HCT116 (cell line): ENCODE results near the gene TEF. TPM values are rescaled to one million over a fixed set of nuclear protein-coding genes. Genes with fewer than 3 reads are reported as not detected.
A peak's percentile ranks its signal among the peaks of the same experiment; 100 is the strongest.

ENCODE experiments used
- ATAC-seq: fragments of 200-7000 bp; cut with Tn5 transposase; 2 replicates; pipeline ENCODE4 v1.9.1; 2020; ENCODE audit warnings: mild to moderate bottlenecking, moderate library complexity
- BruUV-seq: library from RNA; stranded (reverse); fragments of 400-500 nt; replicated peaks from 2 replicates; lab custom pipeline; 2021; lab: Mats Ljungman, UMichigan
- CTCF ChIA-PET: fragments of 300-600 bp; sonication (Branson Sonifier 250); formaldehyde crosslinking; loops from one replicate; lab custom pipeline; 2021; ENCODE audit warnings: antibody characterized with exemption; lab: Charles Lee
- POLR2A ChIA-PET: fragments of 300-600, 350-600 bp; sonication (Branson Sonifier 250); formaldehyde crosslinking; loops from one replicate; lab custom pipeline; 2021; ENCODE audit warnings: antibody characterized with exemption; lab: Charles Lee
- RAD21 ChIA-PET, 2 experiments: fragments of 300-600 bp; sonication (Branson Sonifier 250); formaldehyde crosslinking; loops; one replicate each; lab custom pipeline; 2023; ENCODE audit warnings: low total read pairs in 2 of 2; ENCODE audit not compliant: uncharacterized antibody in 2 of 2, unreplicated experiment in 2 of 2, low non-redundant PET in 1 of 2; lab: Charles Lee
- DNase-seq: peaks from one replicate; pipeline ENCODE4 v3.0.0-alpha.2; 2010; ENCODE audit warnings: low read depth, low spot score
- H2AFZ ChIP-seq: fragments of 200-600 bp; shearing (Covaris generic), sonication (generic); 2 replicates; pipeline ENCODE4 v1.6.1; 2017; ENCODE audit warnings: low read depth, mixed run types, mixed read lengths, antibody characterized with exemption, low read length; ENCODE audit not compliant: poor library complexity, severe bottlenecking
- H3K27ac ChIP-seq: 2 replicates; pipeline ENCODE4 v1.5.1; 2012; ENCODE audit warnings: low read depth, low read length
- H3K27me3 ChIP-seq: fragments of 200-600 bp; sonication (generic); 2 replicates; pipeline ENCODE4 v1.6.1; 2016; ENCODE audit warnings: mixed run types, low read length, mixed read lengths; ENCODE audit not compliant: insufficient read depth
- H3K36me3 ChIP-seq, 2 experiments: fragments of 200-500 bp in 1 of 2; fragments of 200-600 bp in 1 of 2; sonication (Bioruptor generic) in 1 of 2; sonication (generic) in 1 of 2; 2 replicates each; pipeline versions ENCODE4 v1.5.1 to v1.6.1; 2014 to 2016; ENCODE audit warnings: low read length in 2 of 2, inconsistent platforms in 1 of 2, mixed read lengths in 1 of 2, mixed run types in 1 of 2; ENCODE audit not compliant: insufficient read depth in 2 of 2, control insufficient read depth in 1 of 2
- H3K4me1 ChIP-seq, 2 experiments: fragments of 200-600 bp in 1 of 2; sonication (generic) in 1 of 2; 2 replicates each; pipeline versions ENCODE4 v1.5.1 to v1.6.1; 2012 to 2017; ENCODE audit warnings: low read length in 2 of 2, inconsistent platforms in 1 of 2, mild to moderate bottlenecking in 1 of 2, mixed read lengths in 1 of 2, mixed run types in 1 of 2, moderate library complexity in 1 of 2; ENCODE audit not compliant: insufficient read depth in 2 of 2, control insufficient read depth in 1 of 2
- H3K4me2 ChIP-seq: fragments of 200-600 bp; sonication (generic); 2 replicates; pipeline ENCODE4 v1.6.1; 2017; ENCODE audit warnings: mixed run types, low read length, mixed read lengths
- H3K4me3 ChIP-seq, 2 experiments: fragments of 200-600 bp in 1 of 2; sonication (generic) in 1 of 2; replicated peaks in 1 of 2; 2 replicates each; pipeline ENCODE4 v1.5.1; 2011 to 2016; ENCODE audit warnings: low read length in 2 of 2, control low read depth in 1 of 2, low read depth in 1 of 2, mild to moderate bottlenecking in 1 of 2, mixed read lengths in 1 of 2, mixed run types in 1 of 2
- H3K79me2 ChIP-seq: fragments of 200-600 bp; sonication (generic); 2 replicates; pipeline ENCODE4 v1.6.1; 2017; ENCODE audit warnings: mild to moderate bottlenecking, mixed run types, low read length, moderate library complexity, mixed read lengths; ENCODE audit not compliant: insufficient read depth
- H3K9ac ChIP-seq: fragments of 200-600 bp; sonication (generic); 2 replicates; pipeline ENCODE4 v1.6.1; 2016; ENCODE audit warnings: low read length, mixed read lengths
- H3K9me2 ChIP-seq: fragments of 200-600 bp; sonication (generic), shearing (Covaris generic); 2 replicates; pipeline ENCODE4 v1.6.1; 2017; ENCODE audit warnings: mixed run types, mild to moderate bottlenecking, moderate library complexity; ENCODE audit not compliant: insufficient read depth
- H3K9me3 ChIP-seq, 2 experiments: fragments of 200-500 bp in 1 of 2; fragments of 200-600 bp in 1 of 2; sonication (Bioruptor generic) in 1 of 2; sonication (generic) in 1 of 2; 2 replicates each; pipeline ENCODE4 v1.6.1; 2014 to 2017; ENCODE audit warnings: low read length in 2 of 2, mixed read lengths in 2 of 2, inconsistent platforms in 1 of 2, low read depth in 1 of 2, mild to moderate bottlenecking in 1 of 2, mixed run types in 1 of 2, moderate library complexity in 1 of 2; ENCODE audit not compliant: control insufficient read depth in 1 of 2, insufficient read depth in 1 of 2
- H4K20me1 ChIP-seq: fragments of 200-600 bp; sonication (generic), shearing (Covaris generic); 2 replicates; pipeline ENCODE4 v1.6.1; 2017; ENCODE audit warnings: mixed run types, mild to moderate bottlenecking, moderate library complexity; ENCODE audit not compliant: insufficient read depth
- CBX3 ChIP-seq: IDR thresholded peaks from 2 replicates; pipeline ENCODE4 v1.6.1; 2012; ENCODE audit warnings: low read depth
- CEBPB ChIP-seq: IDR thresholded peaks from 2 replicates; pipeline ENCODE4 v1.6.1; 2012; ENCODE audit warnings: low read depth
- ELF1 ChIP-seq: IDR thresholded peaks from 2 replicates; pipeline ENCODE4 v1.6.1; 2012; ENCODE audit warnings: low read depth, borderline replicate concordance
- EZH2 ChIP-seq: fragments of 200-600 bp; sonication (generic); IDR thresholded peaks from 2 replicates; pipeline ENCODE4 v1.6.1; 2017; ENCODE audit warnings: antibody characterized with exemption, mixed run types
- EZH2phosphoT487 ChIP-seq: fragments of 200-600 bp; IDR thresholded peaks from 2 replicates; pipeline ENCODE4 v1.6.1; 2018; ENCODE audit warnings: antibody characterized with exemption, borderline replicate concordance
- FOSL1 ChIP-seq: IDR thresholded peaks from 2 replicates; pipeline ENCODE4 v1.6.1; 2012; ENCODE audit warnings: low read depth
- POLR2A ChIP-seq: IDR thresholded peaks from 2 replicates; pipeline ENCODE4 v1.7.0; 2011; ENCODE audit warnings: borderline replicate concordance; ENCODE audit not compliant: insufficient read depth, insufficient read length; ENCODE audit errors: extremely low read depth
- POLR2AphosphoS5 ChIP-seq: IDR thresholded peaks from 2 replicates; pipeline ENCODE4 v1.6.1; 2011; ENCODE audit warnings: mild to moderate bottlenecking, low read depth, low read length, moderate library complexity
- RAD21 ChIP-seq: IDR thresholded peaks from 2 replicates; pipeline ENCODE4 v1.6.1; 2012; ENCODE audit warnings: low read depth, mild to moderate bottlenecking
- SP1 ChIP-seq: IDR thresholded peaks from 2 replicates; pipeline ENCODE4 v1.6.1; 2012; ENCODE audit warnings: low read depth
- SRF ChIP-seq: IDR thresholded peaks from 2 replicates; pipeline ENCODE4 v1.6.1; 2012; ENCODE audit warnings: low read depth
- TCF7L2 ChIP-seq: IDR thresholded peaks from 2 replicates; pipeline ENCODE4 v1.7.0; 2011; ENCODE audit warnings: borderline replicate concordance, inconsistent platforms; ENCODE audit not compliant: insufficient read depth, insufficient read length; ENCODE audit errors: extremely low read depth
- ZFX ChIP-seq: fragments of 450-650 bp; IDR thresholded peaks from 2 replicates; pipeline ENCODE4 v1.6.1; 2017
- intact Hi-C: fragments of 100-400 bp; cut with micrococcal nuclease; formaldehyde crosslinking; loops from 2 replicates; pipeline ENCODE4 v1.10.0; 2022
- total RNA-seq: library from RNA; stranded (reverse); gene quantifications from one replicate; pipeline ENCODE4 v1.2.1, GENCODE V29; 2021; ENCODE audit not compliant: unreplicated experiment
- TF ChIP-seq, protein P1 (sequence below): IDR thresholded peaks from 2 replicates; pipeline ENCODE4 v1.6.1; 2012; ENCODE audit warnings: low read depth
- TF ChIP-seq, protein P2 (sequence below), 3 experiments: fragments of 200-600 bp in 1 of 3; sonication (generic) in 1 of 3; IDR thresholded peaks in 2 of 3; conservative IDR thresholded peaks in 1 of 3; 2 replicates each; pipeline ENCODE4 v1.5.1; 2012 to 2017; ENCODE audit warnings: low read depth in 2 of 3, low read length in 2 of 3, antibody characterized with exemption in 1 of 3, borderline replicate concordance in 1 of 3, control low read depth in 1 of 3, mild to moderate bottlenecking in 1 of 3, mixed read lengths in 1 of 3, mixed run types in 1 of 3, moderate library complexity in 1 of 3; ENCODE audit not compliant: insufficient read depth in 1 of 3

TEF gene
- total RNA-seq, 1 experiment from 2014 or later: 16.5 TPM

DNA sequence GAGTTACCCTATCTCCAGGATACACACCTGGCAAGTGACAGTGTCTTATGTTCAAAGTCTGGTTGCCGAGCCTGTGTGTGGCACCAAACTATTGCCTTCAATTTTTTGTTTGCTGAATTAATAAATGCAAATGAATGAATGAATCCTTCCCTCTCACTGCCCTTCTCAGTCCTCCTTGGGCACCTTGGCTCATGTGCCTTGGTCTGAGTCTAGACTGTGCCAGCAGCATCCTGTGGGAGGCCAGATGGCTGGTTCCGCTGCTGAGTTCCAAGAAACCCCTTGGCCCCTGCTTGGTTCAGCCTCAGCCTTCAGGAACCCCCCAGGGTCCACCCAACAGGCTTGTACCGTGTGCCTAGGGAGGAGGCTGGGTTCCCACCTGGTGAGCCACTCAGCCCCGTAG, 33.8 kb downstream of the TEF start:
- H3K27ac ChIP-seq: no peak overlapping the region
- peak overlapping the region; percentile 86 for H3K4me2 ChIP-seq
- ChIA-PET POLR2A (no interaction called here), CTCF (no interaction called here), RAD21 (interaction anchor here in 1 of 2 experiments (0.7 kb wide), 1 partner anchor 11 kb away, joined by 3 read pairs; no protein-coding TSS in a partner anchor)
- H3K27me3 ChIP-seq: no peaks in the 10 kb centered on the region
- H3K36me3 ChIP-seq: no peaks in the 10 kb centered on the region
- intact Hi-C loops: no loop called here
- BruUV-seq: no TSS peak
- peaks cover 27% of the 10 kb centered on the region for H3K79me2 ChIP-seq
- H3K9me3 ChIP-seq: no peaks in the 10 kb centered on the region
- no peak for ATAC-seq
- no peak overlapping the region; a peak in 1 of 4 replicates for H3K4me3 ChIP-seq
- H3K4me1 ChIP-seq: peaks cover 24 to 40% of the 10 kb centered on the region in 2 experiments
- TF ChIP-seq SRF (no peak), EZH2phosphoT487 (no peak), POLR2A (no peak), CBX3 (no peak), RAD21 (no peak), CEBPB (no peak), EZH2 (no peak), ZFX (no peak), SP1 (no peak), POLR2AphosphoS5 (no peak), FOSL1 (no peak), TCF7L2 (no peak), ELF1 (no peak)
- TF ChIP-seq, protein P1, sequence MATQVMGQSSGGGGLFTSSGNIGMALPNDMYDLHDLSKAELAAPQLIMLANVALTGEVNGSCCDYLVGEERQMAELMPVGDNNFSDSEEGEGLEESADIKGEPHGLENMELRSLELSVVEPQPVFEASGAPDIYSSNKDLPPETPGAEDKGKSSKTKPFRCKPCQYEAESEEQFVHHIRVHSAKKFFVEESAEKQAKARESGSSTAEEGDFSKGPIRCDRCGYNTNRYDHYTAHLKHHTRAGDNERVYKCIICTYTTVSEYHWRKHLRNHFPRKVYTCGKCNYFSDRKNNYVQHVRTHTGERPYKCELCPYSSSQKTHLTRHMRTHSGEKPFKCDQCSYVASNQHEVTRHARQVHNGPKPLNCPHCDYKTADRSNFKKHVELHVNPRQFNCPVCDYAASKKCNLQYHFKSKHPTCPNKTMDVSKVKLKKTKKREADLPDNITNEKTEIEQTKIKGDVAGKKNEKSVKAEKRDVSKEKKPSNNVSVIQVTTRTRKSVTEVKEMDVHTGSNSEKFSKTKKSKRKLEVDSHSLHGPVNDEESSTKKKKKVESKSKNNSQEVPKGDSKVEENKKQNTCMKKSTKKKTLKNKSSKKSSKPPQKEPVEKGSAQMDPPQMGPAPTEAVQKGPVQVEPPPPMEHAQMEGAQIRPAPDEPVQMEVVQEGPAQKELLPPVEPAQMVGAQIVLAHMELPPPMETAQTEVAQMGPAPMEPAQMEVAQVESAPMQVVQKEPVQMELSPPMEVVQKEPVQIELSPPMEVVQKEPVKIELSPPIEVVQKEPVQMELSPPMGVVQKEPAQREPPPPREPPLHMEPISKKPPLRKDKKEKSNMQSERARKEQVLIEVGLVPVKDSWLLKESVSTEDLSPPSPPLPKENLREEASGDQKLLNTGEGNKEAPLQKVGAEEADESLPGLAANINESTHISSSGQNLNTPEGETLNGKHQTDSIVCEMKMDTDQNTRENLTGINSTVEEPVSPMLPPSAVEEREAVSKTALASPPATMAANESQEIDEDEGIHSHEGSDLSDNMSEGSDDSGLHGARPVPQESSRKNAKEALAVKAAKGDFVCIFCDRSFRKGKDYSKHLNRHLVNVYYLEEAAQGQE: no peak
- TF ChIP-seq, protein P2, sequence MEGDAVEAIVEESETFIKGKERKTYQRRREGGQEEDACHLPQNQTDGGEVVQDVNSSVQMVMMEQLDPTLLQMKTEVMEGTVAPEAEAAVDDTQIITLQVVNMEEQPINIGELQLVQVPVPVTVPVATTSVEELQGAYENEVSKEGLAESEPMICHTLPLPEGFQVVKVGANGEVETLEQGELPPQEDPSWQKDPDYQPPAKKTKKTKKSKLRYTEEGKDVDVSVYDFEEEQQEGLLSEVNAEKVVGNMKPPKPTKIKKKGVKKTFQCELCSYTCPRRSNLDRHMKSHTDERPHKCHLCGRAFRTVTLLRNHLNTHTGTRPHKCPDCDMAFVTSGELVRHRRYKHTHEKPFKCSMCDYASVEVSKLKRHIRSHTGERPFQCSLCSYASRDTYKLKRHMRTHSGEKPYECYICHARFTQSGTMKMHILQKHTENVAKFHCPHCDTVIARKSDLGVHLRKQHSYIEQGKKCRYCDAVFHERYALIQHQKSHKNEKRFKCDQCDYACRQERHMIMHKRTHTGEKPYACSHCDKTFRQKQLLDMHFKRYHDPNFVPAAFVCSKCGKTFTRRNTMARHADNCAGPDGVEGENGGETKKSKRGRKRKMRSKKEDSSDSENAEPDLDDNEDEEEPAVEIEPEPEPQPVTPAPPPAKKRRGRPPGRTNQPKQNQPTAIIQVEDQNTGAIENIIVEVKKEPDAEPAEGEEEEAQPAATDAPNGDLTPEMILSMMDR (IDR thresholded peaks at IDR 0.05 in 2 of 3, conservative IDR thresholded peaks at IDR 0.05 in 1 of 3; ENCODE audit: borderline replicate concordance in 1 of 3, insufficient read depth in 1 of 3, low read depth in 2 of 3, low read length in 2 of 3): no peak
- H3K9me2 ChIP-seq: no peaks in the 10 kb centered on the region
- no peak overlapping the region for H2AFZ ChIP-seq
- H4K20me1 ChIP-seq: no peaks in the 10 kb centered on the region
- no peak overlapping the region for H3K9ac ChIP-seq
- no peak for DNase-seq
